PFSK-1 (cell line): ENCODE measurements around the gene THAP10.

Source experiments
- REST ChIP-seq, 2 experiments: IDR thresholded peaks; 2 replicates each; pipeline versions ENCODE4 v1.6.1 to v1.8.0; 2011 to 2012; ENCODE audit warnings: low read depth in 2 of 2, low read length in 2 of 2, control low read depth in 1 of 2, inconsistent platforms in 1 of 2, mild to moderate bottlenecking in 1 of 2, moderate library complexity in 1 of 2; ENCODE audit not compliant: insufficient read depth in 1 of 2
- SIN3A ChIP-seq: IDR thresholded peaks from 2 replicates; pipeline ENCODE4 v1.6.1; 2012; ENCODE audit warnings: mild to moderate bottlenecking, low read length, moderate library complexity, borderline replicate concordance; ENCODE audit not compliant: insufficient read depth
- TAF1 ChIP-seq: IDR thresholded peaks from 2 replicates; pipeline ENCODE4 v1.6.1; 2012; ENCODE audit warnings: low read length, control low read depth, borderline replicate concordance; ENCODE audit not compliant: insufficient read depth

- TF ChIP-seq SIN3A (no peak), REST (IDR thresholded peaks at IDR 0.05; ENCODE audit: insufficient read depth in 1 of 2, low read depth in 2 of 2, low read length in 2 of 2) (no peak), TAF1 (no peak)
Observed at GRCh38 chr15:70882361-70882760, 9.9 kb downstream of the THAP10 start.
